Mesenchymal stem cell (in vitro differentiated cells and primary cell): ENCODE data around the gene SERPINA6.

Experiments
- DNase-seq: peaks from one replicate; pipeline ENCODE4 v3.0.0-alpha.2; 2013
- H2AFZ ChIP-seq: one replicate; pipeline ENCODE4 v1.6.1; 2013; ENCODE audit warnings: low read depth, mild to moderate bottlenecking, control low read depth, inconsistent platforms, low read length, moderate library complexity
- H2AK5ac ChIP-seq: 2 replicates; pipeline ENCODE4 v1.6.1; 2013; ENCODE audit warnings: low read length, moderate library complexity, mild to moderate bottlenecking, inconsistent platforms; ENCODE audit not compliant: severe bottlenecking
- H2BK120ac ChIP-seq: one replicate; pipeline ENCODE4 v1.6.1; 2013; ENCODE audit warnings: low read depth, mild to moderate bottlenecking, inconsistent platforms, low read length, moderate library complexity
- H2BK12ac ChIP-seq, 2 experiments: one replicate each; pipeline ENCODE4 v1.6.1; 2013; ENCODE audit warnings: inconsistent platforms in 2 of 2, low read length in 2 of 2, mild to moderate bottlenecking in 2 of 2, moderate library complexity in 2 of 2, control low read depth in 1 of 2
- H2BK15ac ChIP-seq: one replicate; pipeline ENCODE4 v1.6.1; 2013; ENCODE audit warnings: mild to moderate bottlenecking, low read depth, inconsistent platforms; ENCODE audit not compliant: poor library complexity, severe bottlenecking
- H2BK5ac ChIP-seq: 2 replicates; pipeline ENCODE4 v1.6.1; 2013; ENCODE audit warnings: low read depth, mild to moderate bottlenecking, low read length, control low read depth, inconsistent platforms; ENCODE audit not compliant: poor library complexity, severe bottlenecking
- H3K14ac ChIP-seq, 2 experiments: one replicate each; pipeline ENCODE4 v1.6.1; 2013; ENCODE audit warnings: inconsistent platforms in 2 of 2, low read length in 2 of 2, control low read depth in 1 of 2, mild to moderate bottlenecking in 1 of 2, moderate library complexity in 1 of 2
- H3K18ac ChIP-seq, 2 experiments: one replicate each; pipeline ENCODE4 v1.6.1; 2013; ENCODE audit warnings: inconsistent platforms in 2 of 2, low read length in 2 of 2, control low read depth in 1 of 2, low read depth in 1 of 2, mild to moderate bottlenecking in 1 of 2
- H3K23ac ChIP-seq, 2 experiments: one replicate each; pipeline ENCODE4 v1.6.1; 2013; ENCODE audit warnings: inconsistent platforms in 2 of 2, low read length in 2 of 2, mild to moderate bottlenecking in 2 of 2, moderate library complexity in 2 of 2, control low read depth in 1 of 2
- H3K27ac ChIP-seq: 2 replicates; pipeline ENCODE4 v1.5.1; 2013; ENCODE audit warnings: mild to moderate bottlenecking, moderate library complexity, low read length, control low read depth, inconsistent platforms; ENCODE audit not compliant: poor library complexity, severe bottlenecking
- H3K27me3 ChIP-seq, 2 experiments: 2 replicates each; pipeline versions ENCODE4 v1.6.1 to v1.7.0; 2013; ENCODE audit warnings: low read length in 2 of 2, mild to moderate bottlenecking in 2 of 2, moderate library complexity in 2 of 2, control low read depth in 1 of 2, inconsistent platforms in 1 of 2; ENCODE audit not compliant: control insufficient read depth in 1 of 2, insufficient read depth in 1 of 2
- H3K36me3 ChIP-seq, 2 experiments: 2 replicates each; pipeline versions ENCODE4 v1.6.1 to v1.7.0; 2013; ENCODE audit warnings: low read length in 2 of 2, control low read depth in 1 of 2, inconsistent platforms in 1 of 2, low read depth in 1 of 2, mild to moderate bottlenecking in 1 of 2; ENCODE audit not compliant: insufficient read depth in 2 of 2, control insufficient read depth in 1 of 2
- H3K4ac ChIP-seq, 2 experiments: one replicate each; pipeline ENCODE4 v1.6.1; 2013; ENCODE audit warnings: inconsistent platforms in 2 of 2, low read length in 2 of 2, mild to moderate bottlenecking in 2 of 2, moderate library complexity in 2 of 2, control low read depth in 1 of 2, low read depth in 1 of 2
- H3K4me1 ChIP-seq: 2 replicates; pipeline ENCODE4 v1.6.1; 2013; ENCODE audit warnings: low read depth, low read length, control low read depth; ENCODE audit not compliant: control insufficient read depth, insufficient read depth
- H3K4me2 ChIP-seq: 2 replicates; pipeline ENCODE4 v1.6.1; 2013; ENCODE audit warnings: low read length, mild to moderate bottlenecking, inconsistent platforms; ENCODE audit not compliant: poor library complexity, severe bottlenecking
- H3K4me3 ChIP-seq, 2 experiments: 2 replicates each; pipeline versions ENCODE4 v1.5.1 to v1.7.0; 2013; ENCODE audit warnings: low read length in 2 of 2, mild to moderate bottlenecking in 2 of 2, control low read depth in 1 of 2, low read depth in 1 of 2; ENCODE audit not compliant: insufficient read depth in 1 of 2
- H3K79me1 ChIP-seq: replicated peaks from 2 replicates; pipeline ENCODE4 v1.6.1; 2013; ENCODE audit warnings: mild to moderate bottlenecking, control low read depth, low read length, inconsistent platforms; ENCODE audit not compliant: poor library complexity, severe bottlenecking
- H3K9ac ChIP-seq: 2 replicates; pipeline ENCODE4 v1.7.0; 2013; ENCODE audit warnings: mild to moderate bottlenecking, low read length, moderate library complexity
- H3K9me3 ChIP-seq: 2 replicates; pipeline ENCODE4 v1.7.0; 2013; ENCODE audit warnings: mild to moderate bottlenecking, low read length; ENCODE audit not compliant: control insufficient read depth
- H4K8ac ChIP-seq: one replicate; pipeline ENCODE4 v1.6.1; 2013; ENCODE audit warnings: inconsistent platforms, mild to moderate bottlenecking, low read length, moderate library complexity
- H4K91ac ChIP-seq: one replicate; pipeline ENCODE4 v1.6.1; 2013; ENCODE audit warnings: mild to moderate bottlenecking, low read length, inconsistent platforms
- WGBS: methylation state at CpG from one replicate; pipeline ENCODE4 v1.1.7; 2013; ENCODE audit warnings: mixed read lengths; 5-methylcytosine and 5-hydroxymethylcytosine counted together

Gene SERPINA6

DNA sequence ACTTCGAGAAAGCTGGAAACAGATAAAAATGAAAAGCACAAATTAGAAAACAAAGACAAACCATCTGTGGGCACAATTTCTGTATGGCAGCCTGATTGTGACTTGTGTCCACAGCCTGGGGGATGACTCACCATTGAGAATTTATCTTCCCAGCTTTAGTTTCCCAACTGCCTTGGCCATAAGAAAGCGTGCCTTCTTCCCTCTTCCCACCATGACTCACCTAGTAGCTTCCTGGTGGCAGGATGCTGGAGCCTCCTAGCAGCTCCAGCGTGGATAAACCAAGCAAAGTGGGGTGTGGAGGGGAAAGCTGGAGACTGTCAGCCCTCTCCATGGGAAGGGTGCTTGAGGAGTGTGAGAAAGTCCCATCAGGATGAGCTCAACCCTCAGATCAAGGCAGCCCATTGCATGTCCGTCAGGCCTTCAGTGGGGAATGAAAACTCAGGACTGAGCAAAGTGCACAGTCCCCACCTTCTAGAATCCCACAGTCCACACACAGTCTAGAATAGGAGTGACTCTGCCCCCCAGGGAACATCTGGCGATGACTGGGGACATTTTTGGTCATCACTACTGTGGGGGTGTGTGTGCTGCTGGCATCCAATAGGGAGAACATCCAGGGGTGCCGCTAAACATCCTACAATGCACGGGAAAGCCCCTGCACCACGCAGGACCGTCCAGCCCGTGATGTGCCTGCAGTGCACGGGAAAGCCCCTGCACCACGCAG is 22.4 kb upstream of the SERPINA6 start:
- H3K36me3 ChIP-seq = no peaks in the 10 kb centered on the region
- DNase-seq = peak; percentile 38
- H3K4me1 ChIP-seq = peaks cover 9% of the 10 kb centered on the region
- H4K91ac ChIP-seq = no peak overlapping the region
- no peak overlapping the region for H2BK120ac ChIP-seq
- H3K4me3 ChIP-seq = no peak overlapping the region
- H3K14ac ChIP-seq = no peak overlapping the region
- H3K18ac ChIP-seq = no peak overlapping the region
- no peak overlapping the region for H4K8ac ChIP-seq
- no peak overlapping the region for H3K9ac ChIP-seq
- no peak overlapping the region for H3K23ac ChIP-seq
- H2BK15ac ChIP-seq = no peak overlapping the region
- H3K27me3 ChIP-seq = no peaks in the 10 kb centered on the region
- WGBS = 73% methylated on average over 9 of the region's 12 CpGs
- no peak overlapping the region for H2AK5ac ChIP-seq
- H3K4me2 ChIP-seq = no peak overlapping the region
- H3K4ac ChIP-seq = no peak overlapping the region
- no peaks in the 10 kb centered on the region for H3K9me3 ChIP-seq
- H2AFZ ChIP-seq = no peak overlapping the region
- H2BK5ac ChIP-seq = no peak overlapping the region
- no peak overlapping the region for H3K27ac ChIP-seq
- H2BK12ac ChIP-seq = no peak overlapping the region
- no peaks in the 10 kb centered on the region for H3K79me1 ChIP-seq

DNA sequence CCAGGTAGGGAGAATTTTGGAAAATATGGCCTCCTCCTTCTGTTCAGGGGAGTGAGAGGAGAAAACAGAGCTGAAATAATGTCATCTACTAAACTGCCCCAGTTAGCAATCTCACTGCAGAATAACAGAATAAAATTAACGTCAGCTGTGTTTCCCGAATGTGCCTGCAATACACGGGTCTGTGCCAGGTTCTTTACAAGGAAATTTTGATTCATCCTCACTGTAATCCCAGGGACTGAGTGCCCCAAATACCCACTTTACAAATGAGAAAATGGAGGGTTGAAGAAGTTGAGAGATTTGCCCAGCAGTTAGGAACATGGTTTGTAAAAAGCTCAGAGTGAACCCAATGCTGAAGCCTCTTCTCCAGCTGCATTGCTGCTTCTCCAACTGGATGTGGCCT is 21.3 kb upstream of the SERPINA6 start:
- no peak overlapping the region for H3K14ac ChIP-seq
- no peak overlapping the region for H3K4me3 ChIP-seq
- no peak overlapping the region for H4K8ac ChIP-seq
- no peak overlapping the region for H2AFZ ChIP-seq
- no peaks in the 10 kb centered on the region for H3K27me3 ChIP-seq
- H3K27ac ChIP-seq = no peak overlapping the region
- no peak overlapping the region for H3K4ac ChIP-seq
- H2BK5ac ChIP-seq = no peak overlapping the region
- H3K9me3 ChIP-seq = no peaks in the 10 kb centered on the region
- no peak overlapping the region for H4K91ac ChIP-seq
- H3K18ac ChIP-seq = no peak overlapping the region
- no peak overlapping the region for H2BK120ac ChIP-seq
- H3K36me3 ChIP-seq = no peaks in the 10 kb centered on the region
- peak overlapping the region; percentile 21 for H3K9ac ChIP-seq
- H3K23ac ChIP-seq = no peak overlapping the region
- 95% methylated on average over 3 of the region's 3 CpGs for WGBS
- no peak overlapping the region for H3K4me2 ChIP-seq
- H3K79me1 ChIP-seq = no peaks in the 10 kb centered on the region
- no peak for DNase-seq
- no peak overlapping the region for H2BK12ac ChIP-seq
- no peak overlapping the region for H2AK5ac ChIP-seq
- no peak overlapping the region for H2BK15ac ChIP-seq
- H3K4me1 ChIP-seq = peaks cover 9% of the 10 kb centered on the region

GRCh38 chr14:94343238-94344005 is 20.3 kb upstream of the SERPINA6 start:
- H4K91ac ChIP-seq = no peak overlapping the region
- 81% methylated on average over 7 of the region's 8 CpGs for WGBS
- no peak overlapping the region for H3K23ac ChIP-seq
- H2BK15ac ChIP-seq = no peak overlapping the region
- H3K9me3 ChIP-seq = no peaks in the 10 kb centered on the region
- H3K4me2 ChIP-seq = no peak overlapping the region
- H2BK5ac ChIP-seq = no peak overlapping the region
- H3K18ac ChIP-seq = no peak overlapping the region
- H2BK120ac ChIP-seq = no peak overlapping the region
- no peak overlapping the region for H2BK12ac ChIP-seq
- no peaks in the 10 kb centered on the region for H3K79me1 ChIP-seq
- H3K36me3 ChIP-seq = no peaks in the 10 kb centered on the region
- no peak overlapping the region for H3K4ac ChIP-seq
- no peak overlapping the region for H2AK5ac ChIP-seq
- no peak overlapping the region for H2AFZ ChIP-seq
- no peak overlapping the region for H3K27ac ChIP-seq
- no peak overlapping the region for H3K14ac ChIP-seq
- no peak overlapping the region for H3K4me3 ChIP-seq
- DNase-seq = no peak
- H4K8ac ChIP-seq = no peak overlapping the region
- H3K9ac ChIP-seq = no peak overlapping the region
- no peaks in the 10 kb centered on the region for H3K27me3 ChIP-seq
- peaks cover 9% of the 10 kb centered on the region for H3K4me1 ChIP-seq

GRCh38 chr14:94342334-94342934 is 19.3 kb upstream of the SERPINA6 start:
- no peak overlapping the region for H3K23ac ChIP-seq
- H2BK15ac ChIP-seq = no peak overlapping the region
- no peak overlapping the region for H3K18ac ChIP-seq
- DNase-seq = peak; percentile 29
- peak overlapping the region; percentile 69 for H3K9ac ChIP-seq
- H3K36me3 ChIP-seq = no peaks in the 10 kb centered on the region
- H3K4me1 ChIP-seq = peaks cover 9% of the 10 kb centered on the region
- no peaks in the 10 kb centered on the region for H3K9me3 ChIP-seq
- no peak overlapping the region for H2AK5ac ChIP-seq
- WGBS = 63% methylated on average over 2 of the region's 2 CpGs
- no peak overlapping the region for H3K27ac ChIP-seq
- peak overlapping the region in 1 of 2 experiments; percentile 31 for H3K4me3 ChIP-seq
- H2BK12ac ChIP-seq = no peak overlapping the region
- H4K8ac ChIP-seq = no peak overlapping the region
- no peak overlapping the region for H3K4ac ChIP-seq
- no peak overlapping the region for H3K14ac ChIP-seq
- H3K79me1 ChIP-seq = no peaks in the 10 kb centered on the region
- no peaks in the 10 kb centered on the region for H3K27me3 ChIP-seq
- no peak overlapping the region for H2BK5ac ChIP-seq
- no peak overlapping the region for H4K91ac ChIP-seq
- H2BK120ac ChIP-seq = no peak overlapping the region
- no peak overlapping the region for H2AFZ ChIP-seq
- H3K4me2 ChIP-seq = no peak overlapping the region
